GM19099 (cell line): ENCODE measurements around the gene TSPO2.
A peak's percentile ranks its signal among the peaks of the same experiment; 100 is the strongest.

Experiments used
- POLR2A ChIP-seq: IDR thresholded peaks from 3 replicates; pipeline ENCODE4 v1.6.1; 2011; ENCODE audit warnings: low read depth; ENCODE audit not compliant: insufficient read length; ENCODE audit errors: extremely low read depth

TSPO2 gene

GRCh38 chr6:41022294-41022693 lies 20.0 kb upstream of the TSPO2 start:
- no peak for TF ChIP-seq POLR2A

- no peak for TF ChIP-seq POLR2A
These were observed 19.2 kb upstream of the TSPO2 start for GRCh38 chr6:41023114-41023513.

GRCh38 chr6:41025966-41026530 lies 16.2 kb upstream of the TSPO2 start:
- TF ChIP-seq POLR2A = no peak

GRCh38 chr6:41027241-41027640 lies 15.0 kb upstream of the TSPO2 start:
- no peak for TF ChIP-seq POLR2A

- peak; percentile 52 for TF ChIP-seq POLR2A
These were observed 14.3 kb upstream of the TSPO2 start for GRCh38 chr6:41027799-41028560.

GRCh38 chr6:41028561-41029412 lies 13.5 kb upstream of the TSPO2 start:
- TF ChIP-seq POLR2A = no peak

GRCh38 chr6:41032830-41033229 lies 9.4 kb upstream of the TSPO2 start:
- TF ChIP-seq POLR2A = no peak

- no peak for TF ChIP-seq POLR2A
These were observed 8.5 kb upstream of the TSPO2 start for GRCh38 chr6:41033776-41034175.

GRCh38 chr6:41036186-41036585 lies 6.1 kb upstream of the TSPO2 start:
- TF ChIP-seq POLR2A = no peak

GRCh38 chr6:41036601-41037000 lies 5.7 kb upstream of the TSPO2 start:
- no peak for TF ChIP-seq POLR2A

GRCh38 chr6:41037107-41037900 lies 5.0 kb upstream of the TSPO2 start:
- TF ChIP-seq POLR2A = no peak

- TF ChIP-seq POLR2A = no peak
These were observed 4.1 kb upstream of the TSPO2 start for GRCh38 chr6:41038205-41038604.

GRCh38 chr6:41039060-41039998 lies 2.9 kb upstream of the TSPO2 start, which contains the start of gene UNC5CL:
TSS of gene UNC5CL (minus strand) at chr6:41039221. CDS start at chr6:41035074, 4,147 bp downstream.
- no peak for TF ChIP-seq POLR2A
